Skeletal muscle cell (primary cell): Measurements from ENCODE around the gene PLA1A.
A peak's percentile ranks its signal among the peaks of the same experiment; 100 is the strongest.
"Not testable (repeated sequence)": the region's sequence is repeated elsewhere in the genome, so short reads cannot be mapped to it uniquely, and the experiment has no call there.

Experiments used
- DNase-seq: peaks from one replicate; pipeline ENCODE4 v3.0.0-alpha.2; 2010; ENCODE audit warnings: low read depth
- H3K4me3 ChIP-seq: 2 replicates; pipeline ENCODE4 v1.5.1; 2011; ENCODE audit warnings: low read depth, mild to moderate bottlenecking, control low read depth, low read length, moderate library complexity

Gene PLA1A

DNA sequence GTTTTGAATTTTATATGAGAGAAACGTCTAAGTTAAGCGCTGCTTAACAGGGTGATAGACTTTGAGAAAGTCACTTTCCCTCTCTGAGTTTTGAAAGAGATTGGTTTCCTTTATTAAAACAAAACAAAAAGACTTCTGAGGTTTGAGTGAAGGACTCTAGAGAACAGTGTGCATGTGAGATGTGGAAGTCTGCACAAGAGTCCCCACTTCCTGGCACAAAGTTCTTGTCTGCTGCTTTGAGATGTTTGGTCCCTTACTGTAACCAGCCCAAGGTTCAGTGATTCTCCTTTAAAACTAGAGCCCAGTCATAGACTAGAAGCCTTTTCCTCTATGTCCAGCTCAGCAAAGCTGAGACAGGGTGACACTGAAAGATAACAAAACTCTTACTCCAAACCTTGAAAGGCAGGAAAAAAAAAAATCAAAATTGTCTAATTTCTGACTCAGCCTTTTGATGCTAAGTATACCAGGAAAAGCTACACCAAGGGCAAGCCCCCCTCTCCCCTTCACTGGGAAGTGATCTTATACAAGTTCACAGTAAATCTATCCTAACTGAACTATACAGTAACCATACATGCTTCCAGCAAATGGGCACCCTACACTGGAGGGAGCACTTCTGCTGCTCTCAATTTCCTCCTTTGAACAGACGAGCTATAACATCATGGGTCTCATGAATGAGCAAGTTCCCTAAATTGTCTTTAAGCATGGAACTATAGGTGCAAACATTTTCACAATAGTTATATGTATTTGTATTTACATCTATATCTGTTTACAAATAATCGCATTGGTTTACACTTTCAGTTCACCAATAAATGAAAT lies 60.4 kb downstream of the PLA1A start:
- DNase-seq, result no peak
- no peak overlapping the region for H3K4me3 ChIP-seq

DNA sequence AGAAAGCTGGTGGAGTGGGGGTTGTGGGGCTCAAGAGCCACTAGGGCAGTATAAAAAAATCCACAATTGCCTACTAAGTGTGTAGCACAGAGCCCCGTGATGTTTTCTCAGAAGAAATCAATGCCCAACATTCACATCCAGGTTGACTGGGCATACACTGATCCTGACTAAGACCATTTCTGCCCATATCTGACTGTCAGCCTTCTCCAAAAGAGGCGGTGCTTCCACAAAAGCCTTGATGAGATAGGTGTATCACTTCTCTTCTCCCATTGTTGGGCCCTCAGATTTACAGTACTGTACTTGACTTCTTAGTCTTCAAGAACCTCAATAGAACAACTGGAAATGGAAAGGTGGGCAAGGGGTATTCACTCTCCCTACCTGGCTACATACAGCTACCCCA lies 61.3 kb downstream of the PLA1A start:
- H3K4me3 ChIP-seq, result no peak overlapping the region
- DNase-seq, result no peak

DNA sequence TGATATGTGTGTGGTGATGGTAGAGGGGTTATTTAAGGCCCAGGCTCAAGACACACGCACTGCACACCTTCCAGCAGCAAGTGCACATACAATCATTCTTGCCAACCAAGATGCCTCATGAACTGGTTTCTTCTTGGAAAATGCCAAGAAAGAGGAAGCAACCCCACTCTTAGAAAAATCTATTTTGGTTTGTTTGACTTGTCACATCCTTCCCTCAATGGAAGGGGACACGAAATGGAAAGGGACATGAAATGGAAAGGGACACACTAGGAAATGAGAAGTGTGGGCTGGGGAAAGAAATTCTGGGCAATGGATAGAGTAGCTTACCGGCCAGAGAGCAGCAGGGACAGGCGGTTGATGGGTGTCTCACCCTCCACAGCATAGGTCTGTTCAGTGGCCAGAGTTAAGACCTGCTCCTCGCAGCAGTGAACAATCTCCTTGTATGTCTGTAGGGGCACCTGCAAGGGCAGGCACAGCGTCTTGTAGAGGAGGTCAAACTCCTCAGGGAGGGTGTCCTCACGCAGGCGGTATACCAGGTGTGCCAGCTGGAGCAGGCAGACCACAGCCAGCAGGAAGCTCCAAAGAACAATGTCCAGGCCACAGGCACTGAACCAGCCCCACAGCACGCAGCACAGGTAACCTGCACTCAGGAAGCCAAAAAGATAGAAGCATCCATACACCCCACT lies 62.1 kb downstream of the PLA1A start:
- H3K4me3 ChIP-seq, result no peak overlapping the region
- no peak for DNase-seq

DNA sequence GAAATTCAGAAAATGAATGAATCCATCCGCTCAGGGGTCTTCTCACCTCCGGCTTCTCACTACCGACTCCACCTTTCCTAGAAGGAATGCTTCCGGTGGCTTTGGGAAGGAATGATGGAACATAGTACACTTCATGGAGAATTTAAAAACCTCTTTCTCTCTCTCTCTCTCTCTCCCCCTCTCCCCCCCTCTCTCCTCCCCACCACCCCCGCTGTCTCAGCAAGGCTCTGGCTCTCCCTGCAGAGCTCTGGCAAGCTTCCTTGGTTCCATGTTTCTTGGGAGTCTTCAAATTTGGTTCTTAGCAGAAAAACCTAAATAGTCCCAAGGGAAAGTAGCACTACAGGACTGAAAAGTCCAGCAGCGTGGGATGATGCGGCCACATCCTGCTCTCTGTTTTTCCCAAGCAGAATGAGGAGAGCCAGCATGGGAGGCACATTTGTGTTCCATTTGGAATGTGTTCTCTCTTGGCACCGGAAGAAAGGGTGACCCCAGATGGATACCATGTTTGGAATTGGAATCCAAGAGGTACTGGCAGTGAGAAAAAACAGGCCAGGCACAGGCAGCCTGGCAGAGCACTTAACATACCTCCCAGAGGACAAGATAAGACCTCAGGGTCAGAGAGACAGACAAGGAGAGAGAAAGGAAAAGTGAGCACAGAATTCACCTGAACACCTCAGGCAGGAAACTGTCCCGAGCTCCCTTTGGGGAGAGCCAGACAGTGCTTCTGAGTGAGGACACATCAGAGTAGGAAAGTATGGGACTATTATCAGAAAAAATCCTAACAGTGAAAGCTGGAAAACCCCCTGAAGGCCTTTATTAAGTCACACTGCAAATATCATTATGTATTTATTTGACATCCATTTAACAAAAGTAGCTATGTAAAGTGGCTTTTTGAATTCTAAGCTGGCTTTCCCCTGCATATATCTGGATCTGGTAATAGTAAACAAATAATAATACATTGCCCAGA lies 63.1 kb downstream of the PLA1A start, which contains the start of gene POPDC2:
Gene POPDC2, minus strand, starts transcription at position 116 of the 967 bp plus-strand sequence. CDS start 166 bp downstream, outside the sequence.
- no peak for DNase-seq
- H3K4me3 ChIP-seq, result no peak within 1 kb of the TSS

DNA sequence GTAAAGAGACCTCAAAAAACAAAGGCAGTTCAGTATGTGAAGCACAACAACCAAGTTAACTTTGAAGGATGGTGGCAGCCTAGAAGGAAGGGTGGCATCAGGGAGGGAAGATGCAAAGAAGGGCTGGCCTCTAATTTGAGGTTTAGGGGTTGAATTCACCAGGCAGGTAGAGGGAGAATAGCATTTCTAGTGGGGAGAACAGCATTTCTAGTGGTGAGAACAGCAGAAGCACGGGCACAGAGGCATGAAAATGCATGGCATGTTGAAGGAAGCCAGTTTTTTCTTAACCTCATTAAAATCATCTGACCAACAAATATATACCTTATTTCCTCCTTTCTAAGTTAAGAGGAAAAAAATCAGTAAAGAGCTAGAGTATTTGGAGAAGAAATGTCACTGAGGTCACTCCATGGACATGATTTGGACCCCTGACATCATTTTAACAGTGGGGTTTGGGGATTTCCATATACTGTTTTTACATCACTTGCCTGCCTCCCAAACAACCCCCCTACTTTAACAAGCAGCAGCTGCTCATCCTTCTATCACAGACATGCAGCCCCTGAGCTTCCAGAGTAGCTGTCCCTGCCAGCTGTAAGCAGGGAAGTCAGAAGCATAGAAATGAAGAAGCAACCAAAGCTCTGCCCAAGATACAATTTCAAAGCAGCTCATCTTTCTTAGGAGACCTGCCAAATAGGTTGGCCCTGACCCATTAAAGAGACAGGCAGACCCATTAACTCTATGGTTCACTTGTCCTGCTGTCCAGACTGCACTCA lies 65.1 kb downstream of the PLA1A start:
- peak; percentile 39 for DNase-seq
- no peak overlapping the region for H3K4me3 ChIP-seq

DNA sequence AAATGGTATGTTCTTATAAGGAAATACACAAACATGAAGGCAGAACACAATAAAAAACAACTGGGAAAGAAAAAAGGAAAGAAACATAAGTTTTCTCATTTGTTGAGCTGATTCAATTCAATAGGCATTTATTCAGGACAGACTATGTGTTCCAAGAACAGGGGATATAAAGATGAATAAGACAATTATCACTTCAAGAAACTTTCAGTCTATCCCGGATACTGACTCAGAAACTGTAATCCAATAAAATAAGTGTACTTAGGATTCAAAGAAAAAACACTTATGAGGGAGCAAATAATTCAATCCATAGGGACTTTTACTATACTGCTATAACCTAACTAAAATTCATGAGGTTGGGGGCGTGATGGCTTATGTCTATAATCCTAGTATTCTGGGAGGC lies 66.2 kb downstream of the PLA1A start:
- DNase-seq, result no peak
- H3K4me3 ChIP-seq, result no peak overlapping the region

DNA sequence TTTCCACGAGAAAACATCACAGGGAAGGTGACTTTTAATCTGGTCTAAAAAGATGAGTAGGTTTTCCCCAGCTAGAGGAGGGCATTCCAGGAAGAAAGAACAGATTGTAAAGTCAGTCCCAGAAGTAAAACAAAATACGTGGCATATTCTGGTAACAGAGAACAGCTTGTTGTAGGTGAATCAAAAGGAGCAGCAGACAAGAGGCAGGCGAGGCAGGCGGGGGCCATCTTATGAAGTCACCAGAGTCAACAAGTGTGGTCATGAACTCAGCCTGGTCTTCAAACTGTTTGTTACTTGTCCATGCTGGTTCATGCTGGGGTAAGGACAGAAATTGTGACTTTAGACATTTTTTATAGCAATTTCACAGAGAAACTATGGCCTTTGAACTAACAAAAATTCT lies 66.7 kb downstream of the PLA1A start:
- H3K4me3 ChIP-seq, result no peak overlapping the region
- DNase-seq, result no peak

DNA sequence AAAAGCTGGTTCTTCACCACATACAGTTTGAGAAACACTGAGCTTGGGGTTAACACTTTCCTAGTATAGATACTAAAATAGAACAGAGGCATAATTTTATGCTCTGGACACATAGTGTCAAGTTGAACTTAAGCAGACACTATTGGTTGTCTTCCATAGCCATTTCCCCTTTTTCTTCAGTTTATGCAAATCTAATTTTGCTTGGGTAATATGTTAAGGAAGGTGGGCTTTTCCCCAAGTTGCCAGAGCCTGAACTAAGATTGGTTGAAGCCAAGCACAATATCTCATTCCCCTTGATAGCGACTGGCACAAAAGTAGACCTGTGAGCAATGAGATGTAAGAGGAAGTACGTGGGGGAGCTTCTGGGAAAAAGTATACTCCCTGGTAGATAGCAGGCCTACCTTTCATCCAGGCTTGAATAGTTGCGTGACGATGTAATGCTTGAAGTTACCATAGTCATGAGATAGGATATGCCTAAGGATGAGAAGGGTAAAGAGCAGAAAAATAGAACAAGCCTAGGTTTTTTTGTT lies 67.2 kb downstream of the PLA1A start:
- DNase-seq, result no peak
- no peak overlapping the region for H3K4me3 ChIP-seq

DNA sequence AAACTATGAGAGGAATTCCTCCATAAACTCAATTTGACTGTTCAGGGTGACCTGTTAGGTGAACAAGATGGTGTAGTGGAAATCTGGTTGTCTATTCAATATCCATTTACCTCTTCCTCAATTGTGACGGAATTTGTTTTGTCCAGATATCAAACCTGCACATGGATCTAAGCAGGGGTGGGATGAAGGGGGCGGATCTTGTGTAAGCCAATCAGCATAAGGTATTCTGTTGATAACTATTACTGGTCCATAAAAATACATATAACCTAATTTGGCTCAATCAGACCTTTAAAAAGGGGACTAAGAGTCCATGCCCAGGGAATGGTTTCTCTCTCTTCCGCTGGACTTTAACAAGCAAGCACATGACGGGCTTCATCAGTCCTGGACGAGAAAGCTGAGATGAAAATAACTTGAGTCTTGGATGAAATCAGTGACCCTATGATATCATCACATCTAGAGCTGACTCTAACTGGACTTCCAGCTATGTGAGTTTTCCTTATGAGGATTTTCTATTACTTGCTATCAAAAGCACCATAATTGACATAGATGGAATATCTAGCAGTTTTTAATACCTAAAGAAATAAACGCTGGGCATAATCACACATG lies 68.4 kb downstream of the PLA1A start:
- H3K4me3 ChIP-seq, result no peak overlapping the region
- no peak for DNase-seq

DNA sequence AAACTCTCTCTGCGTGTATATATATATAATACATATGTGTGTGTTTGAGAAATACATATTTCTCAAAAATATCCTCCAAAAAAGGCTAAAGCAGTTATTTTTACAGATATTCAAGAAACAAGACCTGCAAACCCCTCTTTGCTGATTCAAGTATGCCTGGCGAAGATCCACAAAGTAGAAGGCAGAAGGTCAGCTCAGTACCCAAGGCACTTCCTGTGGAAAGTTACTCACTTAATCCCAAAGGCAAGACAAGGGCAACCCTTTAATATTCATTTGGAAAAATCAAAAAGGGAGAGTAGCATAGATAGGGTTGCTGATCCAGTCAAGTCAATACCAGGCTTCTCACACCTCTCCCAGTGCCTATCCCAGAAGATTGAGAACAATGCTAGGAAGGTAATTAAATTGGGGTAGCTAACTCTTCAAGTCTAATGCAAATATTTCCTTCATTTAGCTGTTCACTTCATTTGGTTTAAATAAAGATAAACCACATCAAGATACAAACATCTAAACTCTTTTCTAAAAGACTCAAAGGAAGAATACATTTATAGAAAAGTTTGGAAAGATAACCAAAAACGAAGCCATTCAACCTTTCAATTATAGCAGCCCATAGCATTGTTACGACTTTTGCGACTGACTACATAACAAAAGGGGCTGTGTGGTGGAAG lies 72.4 kb downstream of the PLA1A start:
- DNase-seq, result no peak

DNA sequence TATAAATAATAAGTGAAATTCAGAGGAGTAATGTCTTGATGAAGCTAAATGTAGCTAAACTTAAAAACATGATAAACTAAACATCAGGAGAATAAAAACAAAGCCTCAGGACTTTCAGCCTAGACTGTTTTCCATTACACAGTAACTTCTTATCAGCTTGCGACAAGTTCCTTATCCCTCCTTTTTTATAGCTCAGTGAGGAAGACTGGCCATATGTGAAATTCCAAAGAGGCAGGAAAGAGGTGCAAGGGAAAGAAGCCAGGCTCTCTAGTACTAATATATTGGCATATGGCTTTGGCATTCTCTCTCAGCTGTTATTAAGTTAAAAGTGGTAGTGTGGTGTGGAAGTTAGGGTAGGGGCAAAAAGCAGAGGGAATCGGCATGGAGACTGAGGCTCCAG lies 75.1 kb downstream of the PLA1A start:
- H3K4me3 ChIP-seq, result no peak overlapping the region
- no peak for DNase-seq

More for the DNA sequence above, 72.4 kb downstream of the PLA1A start:
- no peak overlapping the region for H3K4me3 ChIP-seq

DNA sequence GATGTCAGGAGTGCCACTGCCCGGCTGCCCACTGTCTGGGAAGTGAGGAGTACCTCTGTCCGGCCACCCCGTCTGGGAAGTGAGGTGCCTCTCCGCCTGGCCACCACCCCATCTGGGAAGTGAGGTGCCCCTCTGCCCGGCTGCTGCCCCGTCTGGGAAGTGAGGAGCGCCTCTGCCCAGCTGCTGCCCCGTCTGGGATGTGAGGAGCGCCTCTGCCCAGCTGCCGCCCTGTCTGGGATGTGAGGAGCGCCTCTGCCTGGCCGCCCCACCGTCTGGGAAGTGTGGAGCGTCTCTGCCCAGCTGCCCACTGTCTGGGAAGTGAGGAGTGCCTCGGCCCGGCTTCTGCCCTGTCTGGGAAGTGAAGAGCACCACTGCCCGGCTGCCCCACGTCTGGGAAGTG lies 76.2 kb downstream of the PLA1A start:
- no peak for DNase-seq
- no peak overlapping the region for H3K4me3 ChIP-seq

DNA sequence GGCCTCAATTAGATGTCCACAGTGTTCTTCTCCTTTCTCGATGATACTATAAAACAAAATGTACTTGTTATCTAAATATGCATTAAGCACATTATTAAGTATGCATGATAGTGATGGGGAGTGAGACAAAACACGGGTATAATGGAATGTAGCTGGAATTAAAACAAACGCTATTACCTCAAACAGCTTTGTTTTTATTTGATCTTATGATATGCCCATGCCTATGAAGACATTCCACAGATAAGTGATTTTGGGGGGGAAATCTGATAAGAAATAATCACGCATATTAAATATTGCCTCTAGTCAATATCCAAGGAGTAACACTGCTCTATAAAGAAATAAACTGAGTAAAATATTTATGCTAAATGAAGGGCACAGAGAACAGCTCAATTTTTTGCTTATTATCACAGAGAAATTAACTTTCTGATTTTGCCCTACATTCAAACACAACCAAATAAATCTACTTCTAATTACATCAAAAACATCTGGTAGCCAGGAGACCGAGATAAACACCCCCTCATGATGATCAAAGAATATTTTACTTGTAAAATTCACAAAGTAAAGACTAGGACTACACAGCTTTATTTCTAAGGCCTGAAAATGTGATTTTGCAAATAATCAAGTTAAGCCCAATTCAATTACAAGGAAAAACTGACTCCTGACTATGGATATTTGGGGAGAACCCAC lies 77.6 kb downstream of the PLA1A start:
- no peak for DNase-seq
- no peak overlapping the region for H3K4me3 ChIP-seq

DNA sequence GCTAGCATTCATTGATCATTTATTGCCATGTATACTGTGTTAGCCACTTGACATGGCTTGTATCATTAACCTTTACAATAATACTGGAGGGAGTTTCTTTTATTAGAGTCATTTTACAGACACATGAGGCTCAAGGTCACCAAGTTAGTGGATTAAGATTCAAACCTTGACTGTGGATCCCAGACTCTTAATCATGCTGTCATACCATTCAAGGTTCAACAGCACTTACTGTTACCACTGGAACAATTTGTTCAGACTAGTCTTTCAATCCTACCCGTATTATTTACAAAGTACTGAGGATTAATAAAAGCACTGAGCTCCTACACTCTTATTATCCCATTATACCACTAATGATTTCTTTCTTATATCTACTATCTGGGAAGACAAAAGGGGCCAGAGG lies 78.3 kb downstream of the PLA1A start:
- no peak for DNase-seq
- peak overlapping the region; percentile 70 for H3K4me3 ChIP-seq

DNA sequence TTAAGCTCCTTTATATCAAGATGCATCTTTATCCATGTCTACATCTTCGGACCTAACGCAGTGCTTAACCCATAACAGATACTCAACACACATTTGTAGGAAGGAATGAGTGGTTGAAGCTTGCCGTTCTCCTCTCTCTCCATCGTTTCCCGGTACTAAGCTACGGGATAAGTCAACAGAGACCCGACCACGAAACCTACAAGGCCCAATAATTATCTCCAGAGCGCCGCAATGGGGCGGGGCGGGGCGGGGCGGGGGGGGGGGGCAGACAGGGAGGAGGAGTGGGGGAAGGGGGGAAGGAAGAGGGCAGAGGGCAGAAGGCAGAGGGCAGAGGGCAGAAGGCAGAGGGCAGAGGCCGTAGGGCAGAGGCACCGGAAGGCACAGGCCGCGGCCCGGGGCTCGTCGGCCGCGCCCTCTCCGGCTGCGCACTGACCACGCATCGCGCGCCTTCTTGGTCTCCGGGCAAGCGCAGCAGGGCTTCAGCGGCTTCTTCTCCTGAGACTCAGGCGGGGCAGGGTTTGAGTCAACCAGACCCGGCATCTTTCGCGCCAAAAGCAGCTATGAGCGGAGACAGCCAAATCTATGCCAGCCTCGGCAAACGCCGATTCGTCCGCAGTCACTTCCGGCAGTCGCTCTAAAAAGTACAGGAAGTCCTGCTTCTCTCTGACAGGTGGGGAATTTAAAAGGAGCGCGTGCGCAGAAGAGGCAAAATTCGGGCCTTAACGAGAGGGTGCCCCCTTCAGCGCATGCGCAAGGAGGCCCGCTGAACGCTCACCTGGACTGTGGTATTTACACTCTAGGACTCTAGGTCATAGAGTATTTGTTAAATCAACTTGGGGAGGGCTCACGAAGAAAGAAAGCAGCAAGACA lies 79.3 kb downstream of the PLA1A start, which contains the start of gene COX17:
Gene COX17, minus strand, starts transcription at position 636 of the 870 bp plus-strand sequence. Its CDS starts 96 bp downstream, at position 540.
- peak within 1 kb of the TSS; percentile 70 for H3K4me3 ChIP-seq
- DNase-seq, result peak; percentile 81

DNA sequence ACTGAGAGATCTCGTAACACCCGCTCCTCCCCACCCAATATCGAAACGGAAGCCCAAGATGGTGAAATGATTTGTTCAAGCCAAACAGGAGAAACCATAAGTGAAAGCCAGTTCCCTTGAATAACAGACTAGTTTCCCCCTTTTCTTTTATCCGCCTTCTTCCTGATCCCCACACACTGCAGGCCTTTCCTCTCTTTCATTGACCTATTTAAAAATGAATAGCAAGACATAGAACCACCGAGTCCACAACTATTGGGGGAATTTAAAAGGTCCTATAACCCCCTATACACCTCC lies 79.9 kb downstream of the PLA1A start:
- peak overlapping the region; percentile 70 for H3K4me3 ChIP-seq
- DNase-seq, result no peak

DNA sequence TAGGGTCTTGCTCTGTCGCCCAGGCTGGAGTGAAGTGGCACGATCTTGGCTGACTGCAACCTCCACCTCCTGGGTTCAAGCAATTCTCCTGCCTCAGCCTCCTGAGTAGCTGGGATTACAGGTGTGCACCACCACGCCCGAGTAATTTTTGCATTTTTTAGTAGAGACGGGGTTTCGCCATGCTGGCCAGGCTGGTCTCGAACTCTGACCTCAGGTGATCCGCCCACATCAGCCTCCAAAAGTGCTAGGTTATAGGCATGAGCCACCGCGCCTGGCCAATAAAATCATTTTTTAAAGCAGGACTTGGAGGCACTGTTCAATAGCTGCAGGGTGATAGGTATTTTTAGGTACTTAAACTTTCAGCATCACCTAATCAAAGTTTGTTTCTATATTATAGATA lies 80.5 kb downstream of the PLA1A start:
- not testable (repeated sequence) for DNase-seq, H3K4me3 ChIP-seq
